Hepatocyte (in vitro differentiated cells): ENCODE data around the gene CLVS2. TPM values are rescaled to one million over a fixed set of nuclear protein-coding genes. Genes with fewer than 3 reads are reported as not detected.

Experiments
- DNase-seq: peaks from one replicate; pipeline ENCODE4 v3.0.0-alpha.2; 2016; ENCODE audit warnings: low spot score
- H2AFZ ChIP-seq: fragments of 200-600 bp; sonication (generic); 2 replicates; pipeline ENCODE4 v1.6.0; 2016; ENCODE audit warnings: antibody characterized with exemption, mild to moderate bottlenecking
- H3K27ac ChIP-seq: fragments of 200-600 bp; sonication (generic); 2 replicates; pipeline ENCODE4 v1.5.1; 2016; ENCODE audit warnings: mild to moderate bottlenecking
- H3K27me3 ChIP-seq: fragments of 200-600 bp; sonication (generic); 2 replicates; pipeline ENCODE4 v1.6.1; 2016
- H3K36me3 ChIP-seq: fragments of 200-600 bp; sonication (generic); replicated peaks from 2 replicates; pipeline ENCODE4 v1.5.1; 2016; ENCODE audit warnings: low read depth; ENCODE audit not compliant: insufficient read depth
- H3K4me1 ChIP-seq: fragments of 200-600 bp; sonication (generic); 2 replicates; pipeline ENCODE4 v1.5.1; 2016; ENCODE audit warnings: mild to moderate bottlenecking, moderate library complexity; ENCODE audit not compliant: insufficient read depth
- H3K4me2 ChIP-seq: fragments of 200-600 bp; sonication (generic); 2 replicates; pipeline ENCODE4 v1.6.0; 2016
- H3K4me3 ChIP-seq: fragments of 200-600 bp; sonication (generic); 2 replicates; pipeline ENCODE4 v1.5.1; 2016; ENCODE audit warnings: mild to moderate bottlenecking
- H3K79me2 ChIP-seq: fragments of 200-600 bp; sonication (generic); 2 replicates; pipeline ENCODE4 v1.6.0; 2017; ENCODE audit warnings: mild to moderate bottlenecking
- H3K9me2 ChIP-seq: fragments of 200-600 bp; sonication (generic); replicated peaks from 2 replicates; pipeline ENCODE4 v1.6.0; 2017; ENCODE audit warnings: mild to moderate bottlenecking; ENCODE audit not compliant: insufficient read depth
- H3K9me3 ChIP-seq: fragments of 200-600 bp; sonication (generic); 2 replicates; pipeline ENCODE4 v1.5.1; 2016; ENCODE audit warnings: low read depth, mild to moderate bottlenecking
- H4K20me1 ChIP-seq: fragments of 200-600 bp; sonication (generic); 2 replicates; pipeline ENCODE4 v1.6.0; 2016; ENCODE audit warnings: mild to moderate bottlenecking; ENCODE audit not compliant: insufficient read depth, poor library complexity, severe bottlenecking
- EZH2 ChIP-seq: fragments of 200-600 bp; sonication (generic); IDR thresholded peaks from 2 replicates; pipeline ENCODE4 v1.6.1; 2016; ENCODE audit warnings: antibody characterized with exemption, mild to moderate bottlenecking, borderline replicate concordance
- EZH2phosphoT487 ChIP-seq: fragments of 200-600 bp; sonication (generic); IDR thresholded peaks from one replicate; pipeline ENCODE4 v1.6.1; 2018; ENCODE audit warnings: antibody characterized with exemption, mild to moderate bottlenecking, low read depth, moderate library complexity; ENCODE audit not compliant: unreplicated experiment, severe bottlenecking
- WGBS: methylation state at CpG from one replicate; pipeline ENCODE4 v1.1.6; 2016; ENCODE audit warnings: low lambda C conversion rate; ENCODE audit errors: missing lambda C conversion rate; 5-methylcytosine and 5-hydroxymethylcytosine counted together
- polyA plus RNA-seq: library from polyadenylated mRNA; unstranded; fragments of >200 nt; fragmentation: Nextera tagmentation; extraction: Ambion mirVana; gene quantifications from 2 replicates; pipeline ENCODE4 v1.2.1, GENCODE V29; 2016
- total RNA-seq: library from RNA; depleted of rRNA; stranded (reverse); fragments of >200 nt; gene quantifications from 2 replicates; pipeline ENCODE4 v1.2.3, GENCODE V29; 2014
- TF ChIP-seq, protein P1 (sequence below): fragments of 200-600 bp; sonication (generic); IDR thresholded peaks from 2 replicates; pipeline ENCODE4 v1.5.1; 2016; ENCODE audit warnings: antibody characterized with exemption, mild to moderate bottlenecking; ENCODE audit not compliant: poor library complexity

The CLVS2 gene
- total and polyA plus RNA-seq, 2 experiments from 2014 or later, result 0.07 TPM; not detected in 1

GRCh38 chr6:123016431-123017103, 20.5 kb downstream of the CLVS2 start:
- Histone ChIP-seq H3K4me3 (no peak overlapping the region), H3K4me2 (no peak overlapping the region), H3K79me2 (no peaks in the 10 kb centered on the region), H3K36me3 (no peaks in the 10 kb centered on the region), H3K4me1 (no peaks in the 10 kb centered on the region), H3K27ac (no peak overlapping the region), H4K20me1 (no peaks in the 10 kb centered on the region), H3K9me3 (no peaks in the 10 kb centered on the region), H2AFZ (no peak overlapping the region), H3K9me2 (no peaks in the 10 kb centered on the region), H3K27me3 (no peaks in the 10 kb centered on the region)
- WGBS, result 84% methylated on average over 4 of the region's 4 CpGs
- TF ChIP-seq EZH2phosphoT487, result no peak
- TF ChIP-seq, protein P1, sequence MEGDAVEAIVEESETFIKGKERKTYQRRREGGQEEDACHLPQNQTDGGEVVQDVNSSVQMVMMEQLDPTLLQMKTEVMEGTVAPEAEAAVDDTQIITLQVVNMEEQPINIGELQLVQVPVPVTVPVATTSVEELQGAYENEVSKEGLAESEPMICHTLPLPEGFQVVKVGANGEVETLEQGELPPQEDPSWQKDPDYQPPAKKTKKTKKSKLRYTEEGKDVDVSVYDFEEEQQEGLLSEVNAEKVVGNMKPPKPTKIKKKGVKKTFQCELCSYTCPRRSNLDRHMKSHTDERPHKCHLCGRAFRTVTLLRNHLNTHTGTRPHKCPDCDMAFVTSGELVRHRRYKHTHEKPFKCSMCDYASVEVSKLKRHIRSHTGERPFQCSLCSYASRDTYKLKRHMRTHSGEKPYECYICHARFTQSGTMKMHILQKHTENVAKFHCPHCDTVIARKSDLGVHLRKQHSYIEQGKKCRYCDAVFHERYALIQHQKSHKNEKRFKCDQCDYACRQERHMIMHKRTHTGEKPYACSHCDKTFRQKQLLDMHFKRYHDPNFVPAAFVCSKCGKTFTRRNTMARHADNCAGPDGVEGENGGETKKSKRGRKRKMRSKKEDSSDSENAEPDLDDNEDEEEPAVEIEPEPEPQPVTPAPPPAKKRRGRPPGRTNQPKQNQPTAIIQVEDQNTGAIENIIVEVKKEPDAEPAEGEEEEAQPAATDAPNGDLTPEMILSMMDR, result no peak
- no peak for TF ChIP-seq EZH2
- no peak for DNase-seq

- H3K4me3 ChIP-seq, result no peak overlapping the region
- no peaks in the 10 kb centered on the region for H3K79me2 ChIP-seq
- 57% methylated on average over 5 of the region's 5 CpGs for WGBS
- no peaks in the 10 kb centered on the region for H4K20me1 ChIP-seq
- H3K27me3 ChIP-seq, result no peaks in the 10 kb centered on the region
- no peak for DNase-seq
- H3K4me1 ChIP-seq, result no peaks in the 10 kb centered on the region
- TF ChIP-seq, protein P1, result no peak
- TF ChIP-seq EZH2phosphoT487 (no peak), EZH2 (no peak)
- no peaks in the 10 kb centered on the region for H3K36me3 ChIP-seq
- no peak overlapping the region for H3K4me2 ChIP-seq
- H3K9me3 ChIP-seq, result no peaks in the 10 kb centered on the region
- no peak overlapping the region for H2AFZ ChIP-seq
- H3K27ac ChIP-seq, result no peak overlapping the region
- H3K9me2 ChIP-seq, result no peaks in the 10 kb centered on the region
Observed at GRCh38 chr6:123017104-123017682, 21.2 kb downstream of the CLVS2 start.

- Histone ChIP-seq H3K79me2 (no peaks in the 10 kb centered on the region), H3K9me3 (no peaks in the 10 kb centered on the region), H3K27me3 (no peaks in the 10 kb centered on the region), H3K36me3 (no peaks in the 10 kb centered on the region), H3K9me2 (no peaks in the 10 kb centered on the region), H3K27ac (no peak overlapping the region), H3K4me2 (no peak overlapping the region), H3K4me3 (no peak overlapping the region), H2AFZ (no peak overlapping the region), H3K4me1 (no peaks in the 10 kb centered on the region), H4K20me1 (no peaks in the 10 kb centered on the region)
- DNase-seq, result peak; percentile 52
- WGBS, result 0% methylated on average over 1 of the region's 1 CpG
- TF ChIP-seq, protein P1, result no peak
- no peak for TF ChIP-seq EZH2
- no peak for TF ChIP-seq EZH2phosphoT487
Observed at GRCh38 chr6:123022975-123023374, 26.9 kb downstream of the CLVS2 start.
